Fibroblast of lung (primary cell): ENCODE measurements around the gene DHRS2. TPM values are rescaled to one million over a fixed set of nuclear protein-coding genes. Genes with fewer than 3 reads are reported as not detected.

Source experiments
- DNase-seq, 2 donors: peaks; one replicate each; pipeline versions ENCODE4 v3.0.0 to v3.0.0-alpha.2; 2010; ENCODE audit warnings: low read depth in 2 of 2
- H2AFZ ChIP-seq: 2 replicates; pipeline ENCODE4 v1.5.1; 2012; ENCODE audit warnings: low read length, control low read depth, inconsistent platforms
- H3K27ac ChIP-seq: 2 replicates; pipeline ENCODE4 v1.5.1; 2011; ENCODE audit warnings: low read length, control low read depth; ENCODE audit not compliant: insufficient read depth
- H3K27me3 ChIP-seq: 2 replicates; pipeline ENCODE4 v1.5.1; 2011; ENCODE audit warnings: mild to moderate bottlenecking, low read length; ENCODE audit not compliant: control insufficient read depth, insufficient read depth
- H3K36me3 ChIP-seq: 2 replicates; pipeline ENCODE4 v1.5.1; 2011; ENCODE audit warnings: low read length; ENCODE audit not compliant: control insufficient read depth, insufficient read depth
- H3K4me1 ChIP-seq: 2 replicates; pipeline ENCODE4 v1.5.1; 2011; ENCODE audit warnings: low read length; ENCODE audit not compliant: control insufficient read depth, insufficient read depth; ENCODE audit errors: extremely low read depth
- H3K4me2 ChIP-seq: 2 replicates; pipeline ENCODE4 v1.5.1; 2011; ENCODE audit warnings: low read length, control low read depth; ENCODE audit not compliant: insufficient read depth; ENCODE audit errors: extremely low read depth
- H3K4me3 ChIP-seq, 4 experiments: fragments of 200-600 bp in 1 of 4; sonication (generic) in 1 of 4; replicated peaks in 1 of 4; 2 replicates each; pipeline ENCODE4 v1.5.1; 2011 to 2016; ENCODE audit warnings: low read length in 4 of 4, low read depth in 3 of 4, mild to moderate bottlenecking in 3 of 4, control low read depth in 2 of 4, inconsistent platforms in 1 of 4, mixed read lengths in 1 of 4; ENCODE audit not compliant: insufficient read depth in 1 of 4; ENCODE audit errors: control extremely low read depth in 1 of 4
- H3K79me2 ChIP-seq: 2 replicates; pipeline ENCODE4 v1.5.1; 2012; ENCODE audit warnings: mild to moderate bottlenecking, low read length, inconsistent platforms; ENCODE audit not compliant: control insufficient read depth, insufficient read depth
- H3K9ac ChIP-seq: 2 replicates; pipeline ENCODE4 v1.5.1; 2011; ENCODE audit warnings: mild to moderate bottlenecking, low read length, control low read depth; ENCODE audit not compliant: insufficient read depth
- H3K9me3 ChIP-seq: 2 replicates; pipeline ENCODE4 v1.5.1; 2012; ENCODE audit warnings: low read depth, low read length; ENCODE audit not compliant: control insufficient read depth, insufficient read depth
- H4K20me1 ChIP-seq: 2 replicates; pipeline ENCODE4 v1.5.1; 2011; ENCODE audit warnings: low read length; ENCODE audit not compliant: control insufficient read depth, insufficient read depth; ENCODE audit errors: extremely low read depth
- EZH2 ChIP-seq: IDR thresholded peaks from 2 replicates; pipeline ENCODE4 v1.5.1; 2012; ENCODE audit warnings: low read length, control low read depth, mild to moderate bottlenecking; ENCODE audit errors: missing control alignments
- polyA plus RNA-seq, 2 donors: library from polyadenylated mRNA; depleted of rRNA in 1 of 2; stranded (reverse) in 1 of 2; unstranded in 1 of 2; fragments of >200 nt; gene quantifications; 2 replicates each; pipeline ENCODE4 v1.2.1, GENCODE V29; 2011 to 2012; ENCODE audit warnings: missing spikeins in 1 of 2
- total RNA-seq: library from RNA; depleted of rRNA; stranded (reverse); fragments of >200 nt; gene quantifications from 2 replicates; pipeline ENCODE4 v1.2.1, GENCODE V29; 2014
- TF ChIP-seq, protein P1 (sequence below), 2 donors: IDR thresholded peaks in 1 of 2; conservative IDR thresholded peaks in 1 of 2; 1 replicate in 1 of 2; 2 replicates in 1 of 2; pipeline ENCODE4 v1.5.1; 2011 to 2012; ENCODE audit warnings: low read length in 2 of 2, control low read depth in 1 of 2, inconsistent platforms in 1 of 2, low read depth in 1 of 2, mild to moderate bottlenecking in 1 of 2

DHRS2 gene
- total and polyA plus RNA-seq, 2 donors (not counting 1 experiment from before 2014, with no cell fraction given): 0.02 TPM; not detected in 1

DNA sequence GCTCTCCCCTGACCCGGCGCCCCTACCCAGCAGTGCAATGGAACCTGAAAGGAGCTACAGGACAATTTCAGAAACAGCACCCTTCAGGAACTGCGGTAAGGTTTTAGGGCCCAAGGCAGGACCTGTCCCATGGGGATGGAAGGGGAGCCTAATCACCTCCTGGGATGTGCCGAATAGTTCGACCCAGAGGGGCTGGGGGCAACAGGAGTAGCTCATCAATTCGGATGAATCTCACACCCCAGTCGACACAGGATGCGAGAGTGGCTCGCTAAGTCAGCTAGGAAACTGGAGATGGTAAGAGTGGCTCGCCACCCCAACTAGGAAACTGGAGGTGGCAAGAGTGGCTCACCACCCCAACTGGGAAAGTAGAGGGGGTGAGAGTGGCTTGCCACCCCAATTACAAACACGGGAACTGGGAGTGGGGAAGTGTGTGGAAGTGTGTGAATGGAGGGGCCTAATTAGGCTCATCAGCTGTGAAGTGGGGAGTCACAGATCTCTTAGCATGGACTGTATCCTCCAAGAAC lies 57.1 kb downstream of the DHRS2 start:
- H3K9me3 ChIP-seq: no peaks in the 10 kb centered on the region
- DNase-seq: no peak
- peaks cover 3% of the 10 kb centered on the region for H3K27me3 ChIP-seq
- H3K4me2 ChIP-seq: no peak overlapping the region
- TF ChIP-seq, protein P1, sequence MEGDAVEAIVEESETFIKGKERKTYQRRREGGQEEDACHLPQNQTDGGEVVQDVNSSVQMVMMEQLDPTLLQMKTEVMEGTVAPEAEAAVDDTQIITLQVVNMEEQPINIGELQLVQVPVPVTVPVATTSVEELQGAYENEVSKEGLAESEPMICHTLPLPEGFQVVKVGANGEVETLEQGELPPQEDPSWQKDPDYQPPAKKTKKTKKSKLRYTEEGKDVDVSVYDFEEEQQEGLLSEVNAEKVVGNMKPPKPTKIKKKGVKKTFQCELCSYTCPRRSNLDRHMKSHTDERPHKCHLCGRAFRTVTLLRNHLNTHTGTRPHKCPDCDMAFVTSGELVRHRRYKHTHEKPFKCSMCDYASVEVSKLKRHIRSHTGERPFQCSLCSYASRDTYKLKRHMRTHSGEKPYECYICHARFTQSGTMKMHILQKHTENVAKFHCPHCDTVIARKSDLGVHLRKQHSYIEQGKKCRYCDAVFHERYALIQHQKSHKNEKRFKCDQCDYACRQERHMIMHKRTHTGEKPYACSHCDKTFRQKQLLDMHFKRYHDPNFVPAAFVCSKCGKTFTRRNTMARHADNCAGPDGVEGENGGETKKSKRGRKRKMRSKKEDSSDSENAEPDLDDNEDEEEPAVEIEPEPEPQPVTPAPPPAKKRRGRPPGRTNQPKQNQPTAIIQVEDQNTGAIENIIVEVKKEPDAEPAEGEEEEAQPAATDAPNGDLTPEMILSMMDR (conservative IDR thresholded peaks at IDR 0.05 in 1 of 2, IDR thresholded peaks at IDR 0.05 in 1 of 2; ENCODE audit: low read depth in 1 of 2, low read length in 2 of 2): no peak
- H3K79me2 ChIP-seq: no peaks in the 10 kb centered on the region
- no peak overlapping the region for H3K9ac ChIP-seq
- no peak overlapping the region for H3K27ac ChIP-seq
- H4K20me1 ChIP-seq: no peaks in the 10 kb centered on the region
- no peak overlapping the region for H2AFZ ChIP-seq
- H3K4me1 ChIP-seq: no peaks in the 10 kb centered on the region
- no peak overlapping the region for H3K4me3 ChIP-seq
- H3K36me3 ChIP-seq: no peaks in the 10 kb centered on the region

DNA sequence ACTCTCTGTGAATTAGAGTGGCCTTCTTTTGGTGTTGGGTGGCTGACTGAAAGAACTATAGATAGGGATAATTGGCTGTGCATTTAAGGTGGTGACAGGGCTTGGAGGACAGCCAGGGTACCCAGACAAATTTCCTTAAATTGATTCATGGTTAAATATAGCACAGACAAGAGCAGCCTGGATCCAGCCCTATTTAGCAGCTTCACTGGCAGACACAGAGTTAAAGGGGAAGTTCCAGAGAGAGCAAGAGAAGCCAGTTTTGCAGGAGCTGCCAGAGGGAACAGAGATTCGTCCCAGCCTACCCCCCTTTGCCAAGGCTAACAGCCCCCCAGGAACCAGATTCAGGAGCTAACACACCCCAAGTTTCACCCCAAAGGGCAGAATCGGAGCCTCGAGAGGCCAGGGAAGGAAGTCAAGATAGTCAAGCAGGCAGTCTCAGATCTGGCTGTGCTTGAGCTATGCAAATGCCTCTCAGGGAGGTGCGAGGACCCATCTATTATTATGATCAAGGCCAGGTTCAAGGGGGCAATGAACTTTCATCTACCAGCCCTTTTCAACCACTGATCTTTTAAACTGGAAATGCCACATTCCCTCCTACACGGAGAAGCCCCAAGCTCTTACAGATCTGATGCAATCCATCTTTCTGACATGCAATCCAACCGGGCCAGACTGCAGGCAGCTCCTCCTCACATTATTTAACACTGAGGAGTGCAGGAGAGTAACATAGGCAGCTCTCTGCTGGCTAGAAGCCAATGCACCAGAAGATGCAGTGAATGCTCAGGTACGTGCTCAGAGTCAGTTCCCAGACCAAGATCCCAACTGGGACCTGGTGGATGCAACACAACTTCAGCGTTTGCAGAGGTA lies 58.2 kb downstream of the DHRS2 start:
- H3K27ac ChIP-seq: no peak overlapping the region
- no peaks in the 10 kb centered on the region for H3K9me3 ChIP-seq
- H4K20me1 ChIP-seq: no peaks in the 10 kb centered on the region
- TF ChIP-seq, protein P1 (conservative IDR thresholded peaks at IDR 0.05 in 1 of 2, IDR thresholded peaks at IDR 0.05 in 1 of 2; ENCODE audit: low read depth in 1 of 2, low read length in 2 of 2): no peak
- no peak for TF ChIP-seq EZH2
- H3K4me2 ChIP-seq: no peak overlapping the region
- no peaks in the 10 kb centered on the region for H3K4me1 ChIP-seq
- H2AFZ ChIP-seq: no peak overlapping the region
- H3K9ac ChIP-seq: no peak overlapping the region
- peak in 1 of 2 donors; percentile 51 for DNase-seq
- no peak overlapping the region for H3K4me3 ChIP-seq
- H3K36me3 ChIP-seq: no peaks in the 10 kb centered on the region
- H3K79me2 ChIP-seq: no peaks in the 10 kb centered on the region
- peaks cover 3% of the 10 kb centered on the region for H3K27me3 ChIP-seq

Other genes with a start within 250 kb of the DHRS2 start
- gene MYH6, start 228.1 kb upstream of the DHRS2 start, total RNA-seq: not detected in 2 replicates
- not detected in 2 replicates for gene MYH6, start 228.1 kb upstream of the DHRS2 start, polyA plus RNA-seq
- gene MYH7, start 200.7 kb upstream of the DHRS2 start, total RNA-seq: not detected in 2 replicates
- gene MYH7, start 200.7 kb upstream of the DHRS2 start, polyA plus RNA-seq: not detected in 2 replicates
- 46.9 and 51.9 TPM in 2 replicates for gene NGDN, start 166.7 kb upstream of the DHRS2 start, total RNA-seq
- 39.5 and 47.7 TPM in 2 replicates for gene NGDN, start 166.7 kb upstream of the DHRS2 start, polyA plus RNA-seq
- gene ZFHX2, start 84.6 kb upstream of the DHRS2 start, total RNA-seq: 0.26 and 0.33 TPM in 2 replicates
- gene ZFHX2, start 84.6 kb upstream of the DHRS2 start, polyA plus RNA-seq: 0.11 TPM in 1 of 2 replicates, not detected in the other
- gene THTPA, start 80.1 kb upstream of the DHRS2 start, total RNA-seq: 23.4 and 24.1 TPM in 2 replicates
- gene THTPA, start 80.1 kb upstream of the DHRS2 start, polyA plus RNA-seq: 7.8 and 10.1 TPM in 2 replicates
- 5.6 and 9.2 TPM in 2 replicates for gene AP1G2, start 68.6 kb upstream of the DHRS2 start, total RNA-seq
- 3.6 and 7.9 TPM in 2 replicates for gene AP1G2, start 68.6 kb upstream of the DHRS2 start, polyA plus RNA-seq
- not detected in 2 replicates for gene JPH4, start 57.6 kb upstream of the DHRS2 start, total RNA-seq
- not detected in 2 replicates for gene JPH4, start 57.6 kb upstream of the DHRS2 start, polyA plus RNA-seq